Skin of body (tissue), 2 donors: Measurements from ENCODE around the gene CLIP1. TPM values are rescaled to one million over a fixed set of nuclear protein-coding genes. Genes with fewer than 3 reads are reported as not detected.
"Not testable (repeated sequence)": the region's sequence is repeated elsewhere in the genome, so short reads cannot be mapped to it uniquely, and the experiment has no call there.

Source experiments
- DNase-seq: peaks from one replicate; lab custom pipeline; 2025; lab: John Stamatoyannopoulos, UW
- total RNA-seq: library from RNA; depleted of rRNA; stranded (reverse); fragments of >200 nt; gene quantifications from one replicate; pipeline ENCODE4 v1.2.3, GENCODE V29; 2014

Gene CLIP1
- total RNA-seq, 1 donor from 2014 or later: 90.0 TPM

DNA sequence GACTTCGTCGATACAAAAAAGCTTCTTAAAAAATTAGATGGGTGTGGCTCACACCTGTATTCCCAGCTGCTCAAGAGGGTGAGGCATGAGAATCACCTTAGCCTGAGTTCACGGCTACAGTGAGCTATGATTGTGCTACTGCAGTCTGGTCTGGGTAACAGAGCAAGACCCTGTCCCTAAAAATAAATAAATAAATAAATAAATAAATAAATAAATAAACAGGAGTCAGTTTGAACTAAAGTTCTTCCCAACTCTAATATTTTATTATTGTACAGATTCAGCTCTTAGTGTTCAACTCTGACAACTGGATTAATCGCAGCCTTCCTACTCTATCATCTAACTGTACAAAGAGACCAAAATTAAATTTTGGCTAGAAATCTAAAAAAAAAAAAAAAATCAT is 12.7 kb upstream of the CLIP1 start:
- DNase-seq: no peak

GRCh38 chr12:122429043-122429442 is 6.6 kb upstream of the CLIP1 start:
- DNase-seq: not testable (repeated sequence)

- DNase-seq: no peak
These were observed 4.9 kb upstream of the CLIP1 start for GRCh38 chr12:122427403-122427802.

DNA sequence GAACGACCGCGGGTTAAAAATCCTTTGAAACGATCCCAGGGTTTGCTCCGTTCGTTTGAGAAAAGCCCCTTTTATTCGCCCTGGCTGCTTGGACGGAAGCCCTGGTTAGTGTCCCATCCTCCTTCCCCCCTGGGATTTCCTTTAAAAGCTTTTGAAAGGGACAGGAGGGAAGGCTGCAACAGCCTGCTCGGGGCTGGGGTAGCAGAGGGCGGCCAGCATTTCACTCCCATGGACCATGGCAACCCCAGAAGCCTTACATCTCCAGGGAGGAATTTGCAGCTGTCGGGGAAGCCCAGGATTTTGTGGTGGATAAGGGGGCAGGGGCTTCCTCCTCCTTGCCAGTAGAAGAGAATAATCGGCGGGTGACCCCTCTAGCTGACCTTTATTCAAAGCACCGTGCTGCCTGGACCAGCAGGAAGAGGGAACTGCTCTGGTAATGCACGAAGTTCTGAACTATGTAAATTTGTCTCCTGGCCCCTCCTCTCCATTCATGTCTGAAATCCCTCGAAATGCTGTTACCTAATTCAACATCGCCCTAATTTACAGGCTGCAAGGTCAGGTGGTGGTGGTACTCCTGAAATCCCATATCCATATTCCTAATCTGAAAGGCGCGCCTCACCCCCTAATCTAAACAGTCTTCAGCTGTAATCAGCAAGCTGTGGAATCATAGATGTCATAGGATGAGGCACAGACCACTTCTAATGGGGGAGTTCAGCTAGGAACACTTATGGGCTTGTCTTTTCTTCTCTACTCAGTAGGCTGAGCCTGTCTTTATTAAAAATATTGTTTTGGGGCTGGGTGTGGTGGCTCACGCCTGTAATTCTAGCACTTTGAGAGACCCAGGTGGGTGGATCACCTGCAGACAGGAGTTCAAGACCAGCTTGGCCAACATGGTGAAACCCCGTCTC is 1.0 kb upstream of the CLIP1 start:
- DNase-seq: peak; percentile 25

DNA sequence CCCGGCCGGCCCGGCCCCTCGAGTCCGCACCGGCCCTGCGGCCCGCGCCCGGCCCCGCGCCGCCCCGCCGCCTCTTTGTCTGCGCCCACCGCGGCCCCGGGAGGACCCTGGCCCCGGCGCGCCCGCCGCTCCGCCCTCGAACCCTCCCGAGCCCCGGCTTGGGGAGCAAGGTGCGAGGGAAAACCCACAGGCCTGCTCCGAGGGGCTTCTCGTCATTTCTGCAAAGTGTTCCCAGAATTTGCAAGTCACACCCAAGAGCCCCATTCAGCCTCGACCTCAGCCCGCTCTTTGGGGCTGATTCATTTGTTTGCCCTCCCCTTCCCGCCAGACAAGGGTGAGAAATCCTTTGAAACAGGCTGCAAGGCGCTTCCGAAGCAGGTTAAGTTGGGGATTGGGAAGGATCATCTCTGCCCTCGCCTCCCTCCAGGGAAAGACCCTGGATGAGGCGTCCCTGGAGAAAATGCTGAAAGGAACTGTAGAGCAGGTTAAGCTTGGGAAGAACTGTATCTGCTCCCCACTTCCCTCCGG is 325 bp upstream of the CLIP1 start:
- DNase-seq: peak; percentile 1

- peak; percentile 35 for DNase-seq
These were observed 1.2 kb downstream of the CLIP1 start for GRCh38 chr12:122421187-122421820.

DNA sequence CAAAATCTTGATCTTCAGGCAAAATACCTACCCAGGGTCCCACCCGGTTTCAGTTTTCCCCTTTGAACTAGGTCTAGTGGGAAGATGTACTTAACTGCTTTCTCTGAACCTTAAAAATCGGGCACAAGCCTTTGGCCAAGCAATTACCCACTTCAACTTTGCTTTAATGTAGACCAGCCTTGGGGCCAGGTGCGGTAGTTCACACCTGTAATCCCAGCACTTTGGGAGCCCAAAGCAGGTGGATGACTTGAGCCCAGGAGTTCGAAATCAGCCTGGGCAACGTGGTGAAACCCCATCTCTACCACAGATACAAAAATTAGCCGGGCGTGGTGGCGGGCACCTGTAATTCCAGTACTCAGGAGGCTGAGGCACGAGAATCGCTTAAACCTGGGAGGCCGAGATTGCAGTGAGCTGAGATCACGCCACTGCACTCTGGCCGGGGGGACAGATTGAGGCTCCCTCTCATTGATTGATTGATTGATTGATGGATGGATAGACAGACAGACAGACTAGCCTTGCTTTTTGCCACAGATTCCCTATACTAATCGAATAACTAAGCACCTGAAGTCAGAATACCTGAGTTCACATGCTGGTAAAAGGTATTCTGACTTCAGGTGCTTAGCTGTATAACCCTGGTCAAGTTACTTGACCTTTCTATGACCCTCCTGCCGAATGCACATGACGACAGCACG is 1.9 kb downstream of the CLIP1 start:
- no peak for DNase-seq

GRCh38 chr12:122419094-122419493 is 3.4 kb downstream of the CLIP1 start:
- not testable (repeated sequence) for DNase-seq

GRCh38 chr12:122415665-122416064 is 6.8 kb downstream of the CLIP1 start:
- not testable (repeated sequence) for DNase-seq

DNA sequence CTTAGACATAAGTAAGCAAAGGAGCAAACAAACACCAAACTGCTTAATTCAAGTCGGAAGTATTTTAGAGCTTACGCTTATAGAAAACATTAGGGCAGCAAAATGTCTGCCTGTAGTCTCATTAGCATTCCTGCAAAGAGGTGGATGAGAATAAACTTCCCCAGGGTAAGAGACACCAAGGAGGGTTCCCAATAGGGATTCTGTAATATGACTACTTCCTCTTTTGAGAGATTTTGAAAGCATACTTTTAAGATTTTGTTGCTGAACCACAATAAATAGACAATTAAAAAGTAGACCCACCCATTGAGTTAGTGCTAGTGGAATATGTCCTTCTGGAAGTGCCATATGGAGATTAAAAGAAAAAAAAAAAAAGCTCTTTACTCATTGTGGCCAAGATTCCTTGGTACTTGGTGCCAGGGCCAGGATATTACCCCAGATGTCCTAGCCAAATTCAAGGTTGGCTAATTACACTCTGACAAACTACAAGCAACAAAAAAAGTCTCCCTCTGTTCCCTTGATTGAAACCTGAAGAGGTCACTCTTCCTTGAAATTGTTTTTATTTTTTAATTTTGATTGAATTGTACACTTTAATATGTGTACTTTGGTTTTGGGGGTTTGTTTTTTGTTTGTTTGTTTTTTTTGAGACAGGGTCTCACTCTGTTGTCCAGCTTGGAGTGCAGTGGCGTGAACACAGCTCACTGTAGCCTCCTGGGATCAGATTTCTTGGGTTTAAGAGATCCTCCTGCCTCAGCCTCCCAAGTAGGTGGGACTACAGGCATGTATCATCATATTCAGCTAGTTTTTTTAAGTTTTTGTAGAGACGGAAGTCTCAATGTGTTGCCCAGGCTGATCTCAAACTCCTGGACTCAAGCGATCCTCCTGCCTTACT is 8.7 kb downstream of the CLIP1 start:
- DNase-seq: peak; percentile 38

GRCh38 chr12:122412851-122413433 is 9.5 kb downstream of the CLIP1 start:
- no peak for DNase-seq

DNA sequence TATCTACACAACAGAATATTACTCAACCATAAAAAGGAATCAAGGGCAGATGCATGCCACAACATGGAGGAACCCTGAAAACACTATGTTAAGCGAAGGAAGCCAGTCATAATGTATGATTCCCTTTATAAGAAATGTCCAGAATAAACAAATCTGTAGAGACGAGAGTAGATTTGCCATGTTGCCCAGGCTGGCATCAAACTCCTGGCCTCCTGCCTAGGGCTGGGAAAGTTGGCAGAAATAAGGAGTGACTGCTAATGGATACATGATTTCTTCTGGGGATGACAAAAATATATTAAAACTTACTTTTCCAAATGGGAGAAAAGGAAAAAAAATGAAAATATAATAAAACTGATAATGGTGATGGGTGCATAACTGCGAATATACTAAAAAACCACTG is 10.9 kb downstream of the CLIP1 start:
- DNase-seq: no peak

DNA sequence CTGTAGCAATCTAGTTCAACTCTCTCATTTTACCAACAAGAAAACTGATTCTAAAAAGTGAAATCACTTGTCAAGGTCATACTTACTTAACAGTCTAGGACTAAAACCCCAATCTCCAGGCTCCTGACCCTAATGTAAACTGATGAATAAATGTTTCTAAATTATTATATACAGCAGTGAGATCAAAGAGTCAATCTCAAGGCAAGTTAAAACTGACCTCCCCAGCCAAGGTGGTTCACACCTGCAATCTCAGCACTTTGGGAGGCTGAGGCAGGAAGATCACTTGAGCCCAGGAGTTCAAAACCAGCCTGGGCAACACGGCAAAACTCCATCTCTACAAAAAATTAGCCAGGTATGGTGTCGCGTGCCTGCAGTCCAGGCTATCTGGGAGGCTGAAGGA is 15.3 kb downstream of the CLIP1 start:
- no peak for DNase-seq

GRCh38 chr12:122406701-122407164 is 15.7 kb downstream of the CLIP1 start:
- DNase-seq: no peak

DNA sequence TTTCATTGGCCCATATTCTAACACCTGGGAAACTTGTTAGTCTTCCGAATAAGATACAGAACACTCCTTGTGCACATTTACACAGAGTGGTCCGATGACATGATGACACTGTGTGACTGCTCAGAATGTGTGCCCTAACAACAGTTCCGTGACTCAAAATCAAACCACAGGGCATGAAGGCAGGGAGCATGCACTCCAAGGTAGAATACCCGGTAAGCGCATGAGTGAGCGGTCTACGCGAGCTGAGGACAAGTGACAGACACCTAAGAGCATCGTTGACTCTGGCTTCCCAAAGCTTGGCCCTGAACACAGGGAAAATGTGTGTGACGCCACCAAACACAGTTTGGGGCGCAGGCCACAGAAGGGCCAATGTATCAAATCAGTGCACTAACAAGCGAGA is 18.6 kb downstream of the CLIP1 start:
- DNase-seq: no peak

- no peak for DNase-seq
These were observed 19.2 kb downstream of the CLIP1 start for GRCh38 chr12:122403115-122403770.

DNA sequence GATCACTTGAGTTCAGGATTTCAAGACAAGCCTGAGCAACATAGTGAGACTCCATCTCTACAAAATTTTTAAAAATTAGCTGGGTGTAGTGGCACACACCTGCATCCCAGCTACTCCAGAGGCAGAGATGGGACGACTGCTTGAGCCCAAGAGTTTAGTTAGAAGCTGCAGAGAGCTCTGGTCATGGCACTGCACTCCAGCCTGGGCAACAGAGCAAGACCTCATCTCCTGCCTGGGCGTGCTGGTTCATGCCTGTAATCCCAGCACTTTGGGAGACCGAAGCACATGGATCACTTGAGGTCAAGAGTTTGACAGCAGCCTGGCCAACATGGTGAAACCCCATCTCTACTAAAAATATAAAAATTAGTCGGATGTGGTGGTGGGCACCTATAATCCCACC is 20.2 kb downstream of the CLIP1 start:
- DNase-seq: no peak

GRCh38 chr12:122399592-122400373 is 22.7 kb downstream of the CLIP1 start:
- peak; percentile 63 for DNase-seq

DNA sequence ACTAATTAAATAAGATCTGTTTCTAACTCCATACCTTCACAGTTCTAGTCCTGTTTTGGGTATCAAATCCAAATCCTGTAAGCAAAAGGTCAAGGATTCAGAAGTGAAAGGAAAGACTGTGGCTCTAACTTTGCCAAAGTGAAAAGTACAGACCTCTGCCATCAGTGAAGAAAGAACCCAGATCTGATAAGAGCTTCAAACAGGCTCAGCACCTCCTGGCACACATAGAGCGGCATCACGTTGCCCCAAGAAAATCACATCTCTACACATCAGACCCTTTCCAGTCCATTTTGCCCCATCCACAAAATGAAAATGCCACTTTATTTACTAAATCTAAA is 23.2 kb downstream of the CLIP1 start:
- no peak for DNase-seq
